Mesodermal cell (in vitro differentiated cells): ENCODE results near the gene UBE2D2.

Experiments used
- H3K27ac ChIP-seq: 2 replicates; pipeline ENCODE4 v1.7.0; 2013; ENCODE audit warnings: mild to moderate bottlenecking, low read depth, low read length, moderate library complexity; ENCODE audit not compliant: severe bottlenecking
- H3K36me3 ChIP-seq: 2 replicates; pipeline ENCODE4 v1.7.1; 2013; ENCODE audit warnings: mild to moderate bottlenecking, low read length, moderate library complexity; ENCODE audit not compliant: control insufficient read depth, insufficient read depth
- H3K4me1 ChIP-seq: one replicate; pipeline ENCODE4 v1.7.1; 2013; ENCODE audit warnings: mild to moderate bottlenecking, low read length; ENCODE audit not compliant: insufficient read depth, control insufficient read depth, poor library complexity, severe bottlenecking
- H3K4me3 ChIP-seq: 2 replicates; pipeline ENCODE4 v1.7.0; 2013; ENCODE audit warnings: low read length, control low read depth, mild to moderate bottlenecking; ENCODE audit not compliant: insufficient read depth, poor library complexity, severe bottlenecking; ENCODE audit errors: extremely low read depth
- H3K9me3 ChIP-seq: 2 replicates; pipeline ENCODE4 v1.7.1; 2013; ENCODE audit warnings: mild to moderate bottlenecking, low read length, moderate library complexity; ENCODE audit not compliant: control insufficient read depth
- WGBS, 2 experiments: methylation state at CpG; one replicate each; pipeline ENCODE4 v1.1.5; 2013; ENCODE audit warnings: missing lambda C conversion rate in 2 of 2; ENCODE audit not compliant: insufficient coverage in 2 of 2; 5-methylcytosine and 5-hydroxymethylcytosine counted together

The UBE2D2 gene

GRCh38 chr5:139650689-139651042, 89.5 kb downstream of the UBE2D2 start:
- 2 to 5% methylated on average over 4 to 7 of the region's 13 CpGs for WGBS, 2 experiments
- Histone ChIP-seq H3K36me3 (peaks cover 6% of the 10 kb centered on the region), H3K4me1 (peaks cover 53% of the 10 kb centered on the region), H3K9me3 (no peaks in the 10 kb centered on the region), H3K27ac (peak overlapping the region; percentile 67), H3K4me3 (peak overlapping the region; percentile 98)

- H3K4me1 ChIP-seq = peaks cover 59% of the 10 kb centered on the region
- H3K4me3 ChIP-seq = peak overlapping the region; percentile 98
- H3K27ac ChIP-seq = peak overlapping the region; percentile 87
- H3K9me3 ChIP-seq = no peaks in the 10 kb centered on the region
- H3K36me3 ChIP-seq = peaks cover 8% of the 10 kb centered on the region
- WGBS, 2 experiments = 7 to 10% methylated on average over 5 to 9 of the region's 14 CpGs
These were observed 90.1 kb downstream of the UBE2D2 start for GRCh38 chr5:139651043-139651834.

- H3K27ac ChIP-seq = peak overlapping the region; percentile 87
- peaks cover 15% of the 10 kb centered on the region for H3K36me3 ChIP-seq
- 0 to 14% methylated on average over 3 to 6 of the region's 23 CpGs for WGBS, 2 experiments
- H3K4me3 ChIP-seq = peak overlapping the region; percentile 98
- peaks cover 62% of the 10 kb centered on the region for H3K4me1 ChIP-seq
- H3K9me3 ChIP-seq = no peaks in the 10 kb centered on the region
These were observed 91.0 kb downstream of the UBE2D2 start for GRCh38 chr5:139651853-139652787.

GRCh38 chr5:139652788-139653241, 91.7 kb downstream of the UBE2D2 start:
- Histone ChIP-seq H3K4me3 (peak overlapping the region; percentile 98), H3K27ac (peak overlapping the region; percentile 87), H3K36me3 (peaks cover 18% of the 10 kb centered on the region), H3K9me3 (no peaks in the 10 kb centered on the region), H3K4me1 (peaks cover 64% of the 10 kb centered on the region)
- 20 to 100% methylated on average over 1 of the region's 5 CpGs for WGBS, 2 experiments

GRCh38 chr5:139653616-139654015, 92.5 kb downstream of the UBE2D2 start:
- Histone ChIP-seq H3K4me1 (peaks cover 71% of the 10 kb centered on the region), H3K36me3 (peaks cover 18% of the 10 kb centered on the region), H3K9me3 (no peaks in the 10 kb centered on the region), H3K27ac (peak overlapping the region; percentile 87), H3K4me3 (no peak overlapping the region)
- 48% methylated on average over 4 of the region's 5 CpGs; no CpG with 5 or more reads in 1 of the 2 experiments for WGBS, 2 experiments

- Histone ChIP-seq H3K9me3 (no peaks in the 10 kb centered on the region), H3K4me1 (peaks cover 75% of the 10 kb centered on the region), H3K27ac (peak overlapping the region; percentile 93), H3K36me3 (peaks cover 18% of the 10 kb centered on the region), H3K4me3 (no peak overlapping the region)
- 78 to 82% methylated on average over 3 of the region's 3 CpGs for WGBS, 2 experiments
These were observed 93.3 kb downstream of the UBE2D2 start for GRCh38 chr5:139654464-139654863.

- peaks cover 80% of the 10 kb centered on the region for H3K4me1 ChIP-seq
- no peaks in the 10 kb centered on the region for H3K9me3 ChIP-seq
- H3K4me3 ChIP-seq = no peak overlapping the region
- H3K27ac ChIP-seq = peak overlapping the region; percentile 93
- 59 to 85% methylated on average over 2 to 5 of the region's 13 CpGs for WGBS, 2 experiments
- peaks cover 18% of the 10 kb centered on the region for H3K36me3 ChIP-seq
These were observed 93.8 kb downstream of the UBE2D2 start for GRCh38 chr5:139654871-139655491.

GRCh38 chr5:139655727-139656271, 94.7 kb downstream of the UBE2D2 start:
- peaks cover 18% of the 10 kb centered on the region for H3K36me3 ChIP-seq
- WGBS, 2 experiments = 64 to 66% methylated on average over 14 of the region's 18 CpGs
- no peaks in the 10 kb centered on the region for H3K9me3 ChIP-seq
- peak overlapping the region; percentile 93 for H3K27ac ChIP-seq
- peak overlapping the region; percentile 12 for H3K4me3 ChIP-seq
- H3K4me1 ChIP-seq = peaks cover 86% of the 10 kb centered on the region

- H3K4me3 ChIP-seq = no peak overlapping the region
- H3K9me3 ChIP-seq = no peaks in the 10 kb centered on the region
- H3K4me1 ChIP-seq = peaks cover 82% of the 10 kb centered on the region
- 71 to 75% methylated on average over 5 of the region's 12 CpGs for WGBS, 2 experiments
- peak overlapping the region; percentile 91 for H3K27ac ChIP-seq
- peaks cover 24% of the 10 kb centered on the region for H3K36me3 ChIP-seq
These were observed 96.5 kb downstream of the UBE2D2 start for GRCh38 chr5:139657363-139658321.
